Esophagus muscularis mucosa (tissue), 3 donors: ENCODE measurements around the gene ZNF497.

ENCODE experiments used
- CTCF ChIP-seq, 3 experiments: fragments of 200-600 bp in 2 of 3; fragments of 450-650 bp in 1 of 3; sonication (generic) in 2 of 3; IDR thresholded peaks; one replicate each; pipeline ENCODE4 v1.5.1; 2017 to 2019; ENCODE audit warnings: antibody characterized with exemption in 3 of 3, mild to moderate bottlenecking in 2 of 3, moderate library complexity in 1 of 3
- POLR2A ChIP-seq: fragments of 450-650 bp; IDR thresholded peaks from one replicate; pipeline ENCODE4 v1.6.1; 2017; ENCODE audit warnings: antibody characterized with exemption, moderate library complexity, mild to moderate bottlenecking, low read depth

- TF ChIP-seq CTCF (IDR thresholded peaks at IDR 0.05) = no peak
- TF ChIP-seq POLR2A = no peak
These were observed 15.3 kb downstream of the ZNF497 start for GRCh38 chr19:58346961-58347929.
